Stimulated activated naive CD8-positive, alpha-beta T cell treated with anti-CD3 and anti-CD28 coated beads, Interleukin-15, Interleukin-2, amounts not matched to agents 100 ng/mL and 50 ng/mL, for 24 hours (primary cell): ENCODE data around the gene MEGF11.

Experiments
- H3K27ac Mint-ChIP-seq: one replicate; pipeline ENCODE4 v1.8.0; 2021; ENCODE audit warnings: mild to moderate bottlenecking, mixed read lengths
- H3K27me3 Mint-ChIP-seq: one replicate; pipeline ENCODE4 v1.8.0; 2021; ENCODE audit warnings: mixed read lengths
- H3K36me3 Mint-ChIP-seq: one replicate; pipeline ENCODE4 v1.8.0; 2021; ENCODE audit warnings: low read depth, mixed read lengths
- H3K4me1 Mint-ChIP-seq: one replicate; pipeline ENCODE4 v1.8.0; 2021; ENCODE audit warnings: low read depth, mixed read lengths
- H3K4me3 Mint-ChIP-seq: one replicate; pipeline ENCODE4 v1.8.0; 2021; ENCODE audit warnings: mild to moderate bottlenecking, mixed read lengths
- H3K9me3 Mint-ChIP-seq: one replicate; pipeline ENCODE4 v1.8.0; 2021; ENCODE audit warnings: mixed read lengths

The MEGF11 gene

GRCh38 chr15:66044837-66045236 lies 208.7 kb downstream of the MEGF11 start:
- Mint-ChIP-seq H3K27me3 (peaks cover 12% of the 10 kb centered on the region), H3K27ac (no peak overlapping the region)

GRCh38 chr15:66043264-66043663 lies 210.3 kb downstream of the MEGF11 start:
- Mint-ChIP-seq H3K4me1 (no peaks in the 10 kb centered on the region), H3K27ac (no peak overlapping the region), H3K27me3 (peaks cover 20% of the 10 kb centered on the region), H3K4me3 (no peak overlapping the region), H3K9me3 (no peaks in the 10 kb centered on the region), H3K36me3 (no peaks in the 10 kb centered on the region)

More at GRCh38 chr15:66044837-66045236, 208.7 kb downstream of the MEGF11 start:
- H3K4me3 Mint-ChIP-seq: no peak overlapping the region
- H3K4me1 Mint-ChIP-seq: no peaks in the 10 kb centered on the region
- no peaks in the 10 kb centered on the region for H3K36me3 Mint-ChIP-seq
- H3K9me3 Mint-ChIP-seq: no peaks in the 10 kb centered on the region

GRCh38 chr15:66042624-66043023 lies 210.9 kb downstream of the MEGF11 start:
- no peak overlapping the region for H3K4me3 Mint-ChIP-seq
- H3K27ac Mint-ChIP-seq: no peak overlapping the region

GRCh38 chr15:66041276-66041675 lies 212.3 kb downstream of the MEGF11 start:
- no peaks in the 10 kb centered on the region for H3K36me3 Mint-ChIP-seq
- no peak overlapping the region for H3K27ac Mint-ChIP-seq
- no peaks in the 10 kb centered on the region for H3K9me3 Mint-ChIP-seq
- H3K4me1 Mint-ChIP-seq: no peaks in the 10 kb centered on the region
- no peak overlapping the region for H3K4me3 Mint-ChIP-seq
- H3K27me3 Mint-ChIP-seq: peaks cover 25% of the 10 kb centered on the region

More at GRCh38 chr15:66042624-66043023, 210.9 kb downstream of the MEGF11 start:
- Mint-ChIP-seq H3K9me3 (no peaks in the 10 kb centered on the region), H3K36me3 (no peaks in the 10 kb centered on the region), H3K4me1 (no peaks in the 10 kb centered on the region), H3K27me3 (peaks cover 23% of the 10 kb centered on the region)

- no peak overlapping the region for H3K27ac Mint-ChIP-seq
- no peaks in the 10 kb centered on the region for H3K36me3 Mint-ChIP-seq
- no peak overlapping the region for H3K4me3 Mint-ChIP-seq
- peaks cover 29% of the 10 kb centered on the region for H3K27me3 Mint-ChIP-seq
- H3K9me3 Mint-ChIP-seq: no peaks in the 10 kb centered on the region
- no peaks in the 10 kb centered on the region for H3K4me1 Mint-ChIP-seq
Observed at GRCh38 chr15:66040211-66040892, 213.2 kb downstream of the MEGF11 start.

GRCh38 chr15:66039117-66039871 lies 214.3 kb downstream of the MEGF11 start:
- no peaks in the 10 kb centered on the region for H3K4me1 Mint-ChIP-seq
- H3K36me3 Mint-ChIP-seq: no peaks in the 10 kb centered on the region
- H3K27me3 Mint-ChIP-seq: peaks cover 31% of the 10 kb centered on the region
- no peak overlapping the region for H3K27ac Mint-ChIP-seq
- no peaks in the 10 kb centered on the region for H3K9me3 Mint-ChIP-seq
- no peak overlapping the region for H3K4me3 Mint-ChIP-seq

- peaks cover 31% of the 10 kb centered on the region for H3K27me3 Mint-ChIP-seq
- H3K4me1 Mint-ChIP-seq: no peaks in the 10 kb centered on the region
- H3K36me3 Mint-ChIP-seq: no peaks in the 10 kb centered on the region
- no peaks in the 10 kb centered on the region for H3K9me3 Mint-ChIP-seq
- no peak overlapping the region for H3K27ac Mint-ChIP-seq
- no peak overlapping the region for H3K4me3 Mint-ChIP-seq
Observed at GRCh38 chr15:66038387-66039116, 215.0 kb downstream of the MEGF11 start.

- Mint-ChIP-seq H3K27me3 (peaks cover 34% of the 10 kb centered on the region), H3K4me3 (no peak overlapping the region), H3K36me3 (no peaks in the 10 kb centered on the region), H3K4me1 (no peaks in the 10 kb centered on the region), H3K9me3 (peaks cover 6% of the 10 kb centered on the region), H3K27ac (no peak overlapping the region)
Observed at GRCh38 chr15:66036859-66037258, 216.7 kb downstream of the MEGF11 start.

GRCh38 chr15:66035901-66036300 lies 217.6 kb downstream of the MEGF11 start:
- no peak overlapping the region for H3K27ac Mint-ChIP-seq
- H3K4me1 Mint-ChIP-seq: no peaks in the 10 kb centered on the region
- no peak overlapping the region for H3K4me3 Mint-ChIP-seq
- H3K36me3 Mint-ChIP-seq: no peaks in the 10 kb centered on the region
- H3K9me3 Mint-ChIP-seq: peaks cover 6% of the 10 kb centered on the region
- H3K27me3 Mint-ChIP-seq: peaks cover 33% of the 10 kb centered on the region

- no peak overlapping the region for H3K4me3 Mint-ChIP-seq
- H3K4me1 Mint-ChIP-seq: no peaks in the 10 kb centered on the region
- peaks cover 6% of the 10 kb centered on the region for H3K9me3 Mint-ChIP-seq
- no peak overlapping the region for H3K27ac Mint-ChIP-seq
- H3K27me3 Mint-ChIP-seq: peaks cover 13% of the 10 kb centered on the region
- no peaks in the 10 kb centered on the region for H3K36me3 Mint-ChIP-seq
Observed at GRCh38 chr15:66033143-66033542, 220.4 kb downstream of the MEGF11 start.

- H3K4me3 Mint-ChIP-seq: no peak overlapping the region
- no peaks in the 10 kb centered on the region for H3K4me1 Mint-ChIP-seq
- no peaks in the 10 kb centered on the region for H3K36me3 Mint-ChIP-seq
- no peak overlapping the region for H3K27ac Mint-ChIP-seq
- H3K9me3 Mint-ChIP-seq: peaks cover 6% of the 10 kb centered on the region
- peaks cover 17% of the 10 kb centered on the region for H3K27me3 Mint-ChIP-seq
Observed at GRCh38 chr15:66032006-66032405, 221.5 kb downstream of the MEGF11 start.

- Mint-ChIP-seq H3K4me1 (no peaks in the 10 kb centered on the region), H3K36me3 (no peaks in the 10 kb centered on the region), H3K27ac (no peak overlapping the region), H3K4me3 (no peak overlapping the region), H3K9me3 (peaks cover 6% of the 10 kb centered on the region), H3K27me3 (peaks cover 13% of the 10 kb centered on the region)
Observed at GRCh38 chr15:66030650-66031049, 222.9 kb downstream of the MEGF11 start.

- H3K27ac Mint-ChIP-seq: no peak overlapping the region
- H3K4me3 Mint-ChIP-seq: no peak overlapping the region
- no peaks in the 10 kb centered on the region for H3K4me1 Mint-ChIP-seq
- peaks cover 6% of the 10 kb centered on the region for H3K9me3 Mint-ChIP-seq
- peaks cover 13% of the 10 kb centered on the region for H3K27me3 Mint-ChIP-seq
- no peaks in the 10 kb centered on the region for H3K36me3 Mint-ChIP-seq
Observed at GRCh38 chr15:66029650-66030049, 223.9 kb downstream of the MEGF11 start.

GRCh38 chr15:66027268-66027805 lies 226.2 kb downstream of the MEGF11 start:
- Mint-ChIP-seq H3K27ac (no peak overlapping the region), H3K4me3 (no peak overlapping the region), H3K36me3 (no peaks in the 10 kb centered on the region), H3K4me1 (no peaks in the 10 kb centered on the region), H3K27me3 (peaks cover 14% of the 10 kb centered on the region), H3K9me3 (peaks cover 2% of the 10 kb centered on the region)

GRCh38 chr15:66025972-66026371 lies 227.6 kb downstream of the MEGF11 start:
- Mint-ChIP-seq H3K4me3 (no peak overlapping the region), H3K27me3 (peaks cover 13% of the 10 kb centered on the region), H3K36me3 (no peaks in the 10 kb centered on the region), H3K27ac (no peak overlapping the region), H3K9me3 (no peaks in the 10 kb centered on the region), H3K4me1 (no peaks in the 10 kb centered on the region)
